NCI-H69 (cell line): ENCODE results near the gene CCNA1.

ENCODE experiments used
- DNase-seq: peaks from one replicate; lab custom pipeline; 2025; lab: John Stamatoyannopoulos, UW

Gene CCNA1

GRCh38 chr13:36432106-36432544, at the start of gene CCNA1:
Gene CCNA1 (plus strand): TSS chr13:36432495. CDS start chr13:36433057, 562 bp downstream.
- peak; percentile 89 for DNase-seq

GRCh38 chr13:36385489-36385888, 46.8 kb upstream of the CCNA1 start:
- no peak for DNase-seq

- DNase-seq, result peak; percentile 33
Observed at GRCh38 chr13:36395280-36395679, 37.0 kb upstream of the CCNA1 start.

GRCh38 chr13:36405151-36405550, 27.1 kb upstream of the CCNA1 start:
- DNase-seq, result no peak

- DNase-seq, result no peak
Observed at GRCh38 chr13:36412736-36413135, 19.6 kb upstream of the CCNA1 start.

- no peak for DNase-seq
Observed at GRCh38 chr13:36413161-36413560, 19.1 kb upstream of the CCNA1 start.

GRCh38 chr13:36414461-36414860, 17.8 kb upstream of the CCNA1 start:
- no peak for DNase-seq

GRCh38 chr13:36417331-36417730, 15.0 kb upstream of the CCNA1 start:
- DNase-seq, result no peak

GRCh38 chr13:36418022-36418805, 14.1 kb upstream of the CCNA1 start:
- no peak for DNase-seq

- DNase-seq, result peak; percentile 70
Observed at GRCh38 chr13:36420437-36420891, 11.8 kb upstream of the CCNA1 start.

GRCh38 chr13:36421447-36421846, 10.8 kb upstream of the CCNA1 start:
- DNase-seq, result no peak

- DNase-seq, result peak; percentile 39
Observed at GRCh38 chr13:36428086-36428485, 4.2 kb upstream of the CCNA1 start.

- DNase-seq, result no peak
Observed at GRCh38 chr13:36430247-36431203, 1.8 kb upstream of the CCNA1 start.

GRCh38 chr13:36431204-36432105, 840 bp upstream of the CCNA1 start:
- peak; percentile 67 for DNase-seq

GRCh38 chr13:36436811-36437210, 4.5 kb downstream of the CCNA1 start:
- DNase-seq, result peak; percentile 25

- DNase-seq, result no peak
Observed at GRCh38 chr13:36438594-36439483, 6.5 kb downstream of the CCNA1 start.

GRCh38 chr13:36445278-36445677, 13.0 kb downstream of the CCNA1 start:
- DNase-seq, result no peak

GRCh38 chr13:36445891-36446351, 13.6 kb downstream of the CCNA1 start:
- no peak for DNase-seq

- no peak for DNase-seq
Observed at GRCh38 chr13:36447501-36447900, 15.2 kb downstream of the CCNA1 start.

- no peak for DNase-seq
Observed at GRCh38 chr13:36450534-36450933, 18.2 kb downstream of the CCNA1 start.
